IPS DF 4.7 (cell line): ENCODE data around the gene KANSL1.
"Not testable (repeated sequence)": the region's sequence is repeated elsewhere in the genome, so short reads cannot be mapped to it uniquely, and the experiment has no call there.

Experiments
- DNase-seq: peaks from one replicate; pipeline ENCODE4 v3.0.0-alpha.2; 2013; ENCODE audit warnings: low spot score; ENCODE audit errors: extremely low read depth

The KANSL1 gene

GRCh38 chr17:46192439-46193150 lies 634 bp downstream of the KANSL1 start:
- DNase-seq: no peak

GRCh38 chr17:46192189-46192438 lies 1.1 kb downstream of the KANSL1 start:
- DNase-seq: no peak

GRCh38 chr17:46191322-46192188 lies 1.7 kb downstream of the KANSL1 start:
- no peak for DNase-seq

GRCh38 chr17:46190763-46191162 lies 2.5 kb downstream of the KANSL1 start:
- DNase-seq: no peak

- not testable (repeated sequence) for DNase-seq
Measured at GRCh38 chr17:46186827-46187235, 6.4 kb downstream of the KANSL1 start.

- no peak for DNase-seq
Measured at GRCh38 chr17:46184696-46185095, 8.5 kb downstream of the KANSL1 start.

GRCh38 chr17:46183383-46183782 lies 9.8 kb downstream of the KANSL1 start:
- DNase-seq: not testable (repeated sequence)

- DNase-seq: no peak
Measured at GRCh38 chr17:46182961-46183360, 10.3 kb downstream of the KANSL1 start.

- DNase-seq: no peak
Measured at GRCh38 chr17:46181940-46182339, 11.3 kb downstream of the KANSL1 start.

- not testable (repeated sequence) for DNase-seq
Measured at GRCh38 chr17:46181316-46181715, 11.9 kb downstream of the KANSL1 start.

GRCh38 chr17:46180892-46181274 lies 12.3 kb downstream of the KANSL1 start:
- no peak for DNase-seq

GRCh38 chr17:46180185-46180891 lies 12.9 kb downstream of the KANSL1 start:
- not testable (repeated sequence) for DNase-seq

- no peak for DNase-seq
Measured at GRCh38 chr17:46179375-46179999, 13.7 kb downstream of the KANSL1 start.

- no peak for DNase-seq
Measured at GRCh38 chr17:46178550-46179214, 14.5 kb downstream of the KANSL1 start.

GRCh38 chr17:46176975-46177374 lies 16.3 kb downstream of the KANSL1 start:
- no peak for DNase-seq

- DNase-seq: no peak
Measured at GRCh38 chr17:46175891-46176290, 17.3 kb downstream of the KANSL1 start.

- no peak for DNase-seq
Measured at GRCh38 chr17:46173153-46173552, 20.1 kb downstream of the KANSL1 start.

GRCh38 chr17:46171939-46172338 lies 21.3 kb downstream of the KANSL1 start:
- DNase-seq: no peak

GRCh38 chr17:46170639-46171429 lies 22.4 kb downstream of the KANSL1 start:
- DNase-seq: no peak

GRCh38 chr17:46169913-46170638 lies 23.2 kb downstream of the KANSL1 start:
- no peak for DNase-seq
